GOT3 (cell line): Measurements from ENCODE around the gene EIF6.
"Not testable (repeated sequence)": the region's sequence is repeated elsewhere in the genome, so short reads cannot be mapped to it uniquely, and the experiment has no call there.

Experiments used
- DNase-seq: peaks from one replicate; lab custom pipeline; 2025; ENCODE audit warnings: mixed read lengths; lab: John Stamatoyannopoulos, UW

Gene EIF6

GRCh38 chr20:35254448-35254999 is 30.0 kb downstream of the EIF6 start:
- DNase-seq: no peak

GRCh38 chr20:35253010-35253409 is 31.6 kb downstream of the EIF6 start:
- DNase-seq: no peak

- not testable (repeated sequence) for DNase-seq
These were observed 32.0 kb downstream of the EIF6 start for GRCh38 chr20:35252598-35252997.

- no peak for DNase-seq
These were observed 32.5 kb downstream of the EIF6 start for GRCh38 chr20:35252037-35252461.

- no peak for DNase-seq
These were observed 33.0 kb downstream of the EIF6 start for GRCh38 chr20:35251613-35251940.

- no peak for DNase-seq
These were observed 35.7 kb downstream of the EIF6 start for GRCh38 chr20:35248641-35249475.

- DNase-seq: no peak
These were observed 37.8 kb downstream of the EIF6 start for GRCh38 chr20:35246723-35247122.

GRCh38 chr20:35243986-35244385 is 40.6 kb downstream of the EIF6 start:
- no peak for DNase-seq

GRCh38 chr20:35243317-35243716 is 41.3 kb downstream of the EIF6 start:
- no peak for DNase-seq

- no peak for DNase-seq
These were observed 43.7 kb downstream of the EIF6 start for GRCh38 chr20:35240811-35241293.

- DNase-seq: no peak
These were observed 44.3 kb downstream of the EIF6 start for GRCh38 chr20:35240083-35240810.

- no peak for DNase-seq
These were observed 45.8 kb downstream of the EIF6 start for GRCh38 chr20:35238735-35239134.

- DNase-seq: no peak
These were observed 46.4 kb downstream of the EIF6 start for GRCh38 chr20:35238170-35238569.

- no peak for DNase-seq
These were observed 47.1 kb downstream of the EIF6 start for GRCh38 chr20:35237486-35237885.

GRCh38 chr20:35235881-35236280 is 48.7 kb downstream of the EIF6 start:
- DNase-seq: no peak

GRCh38 chr20:35232575-35232974 is 52.0 kb downstream of the EIF6 start:
- DNase-seq: no peak
